ENCODE data around the gene RBM19. TPM values are rescaled to one million over a fixed set of nuclear protein-coding genes. Genes with fewer than 3 reads are reported as not detected.

Gene RBM19
- total RNA-seq, 1 donor from 2014 or later = 30.6 TPM

DNA sequence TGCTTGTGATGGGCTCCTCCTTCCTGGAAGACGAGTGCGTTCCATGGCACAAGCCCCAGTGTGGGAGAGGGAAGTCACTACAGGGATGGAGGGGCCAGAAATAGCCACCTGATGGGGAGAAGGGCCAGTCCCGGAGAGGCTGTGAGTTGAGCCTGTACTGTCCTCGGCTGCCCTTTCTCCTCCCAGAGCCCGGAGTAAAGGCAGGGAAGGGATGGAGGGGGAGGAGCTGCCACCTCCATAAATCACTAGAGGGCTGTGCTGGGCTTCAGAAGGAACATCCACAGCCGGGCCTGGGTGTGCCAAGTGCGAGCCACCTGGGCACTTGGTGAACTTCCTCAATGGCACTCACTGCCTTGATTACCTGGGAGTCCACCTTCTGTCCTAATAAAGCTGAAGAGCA is 110.1 kb downstream of the RBM19 start:
- DNase-seq (ENCODE audit: low spot score) = no peak

DNA sequence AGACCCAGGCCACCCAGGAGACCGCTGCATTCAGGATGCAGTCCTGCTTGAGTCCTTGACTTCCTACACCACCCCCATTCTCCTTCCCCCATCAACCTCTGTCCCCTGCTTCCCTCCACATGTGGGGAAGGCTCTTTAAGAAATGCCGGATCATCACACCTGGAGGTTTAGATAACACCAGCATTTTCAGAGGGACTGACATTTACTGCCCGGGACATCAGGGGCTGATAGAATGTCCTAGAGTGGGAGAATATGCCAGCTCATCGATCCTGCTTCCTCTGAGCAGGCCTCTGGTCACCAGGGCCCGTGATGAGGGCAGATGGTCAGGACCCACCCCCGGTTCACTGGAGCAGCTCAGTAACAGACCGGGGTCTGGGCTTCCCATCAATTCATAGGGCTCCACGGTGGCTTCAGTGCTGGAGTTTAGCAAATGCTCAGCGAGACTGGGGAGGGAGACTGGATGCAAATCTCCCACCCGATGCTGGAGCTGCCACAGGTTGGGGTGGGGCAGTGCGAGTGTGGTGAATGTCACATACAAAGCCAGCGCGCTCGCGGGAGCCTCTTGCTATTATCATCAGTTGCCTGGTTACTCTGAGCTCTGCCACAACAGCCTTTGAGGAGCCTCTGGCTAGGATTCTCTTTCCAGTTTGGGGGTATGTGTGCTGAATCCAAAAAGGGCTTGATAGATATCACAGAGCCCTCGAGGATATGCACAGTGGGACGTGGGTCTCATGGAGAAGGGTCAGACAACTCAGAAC is 111.6 kb downstream of the RBM19 start:
- no peak for DNase-seq (ENCODE audit: low spot score)

DNA sequence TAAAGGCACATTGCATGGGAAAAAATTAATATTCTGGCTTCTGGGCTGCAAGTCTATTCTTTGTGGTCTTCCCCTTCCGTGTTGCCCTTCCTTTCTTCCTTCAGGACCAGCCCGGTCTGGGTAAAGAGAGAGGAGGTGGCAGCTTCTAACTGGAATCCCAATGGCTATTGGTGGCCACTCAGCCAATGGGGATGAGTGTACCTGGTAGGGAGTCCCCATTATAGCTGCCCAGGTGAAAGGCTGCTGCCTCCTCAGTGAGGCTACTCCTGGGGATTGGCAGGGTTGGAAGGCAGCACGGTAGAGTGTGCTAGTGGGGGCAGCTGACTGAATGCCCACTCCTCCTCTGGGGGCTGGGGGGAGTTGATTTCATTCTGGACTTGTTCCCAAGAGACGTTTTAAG is 112.6 kb downstream of the RBM19 start:
- no peak for DNase-seq (ENCODE audit: low spot score)

DNA sequence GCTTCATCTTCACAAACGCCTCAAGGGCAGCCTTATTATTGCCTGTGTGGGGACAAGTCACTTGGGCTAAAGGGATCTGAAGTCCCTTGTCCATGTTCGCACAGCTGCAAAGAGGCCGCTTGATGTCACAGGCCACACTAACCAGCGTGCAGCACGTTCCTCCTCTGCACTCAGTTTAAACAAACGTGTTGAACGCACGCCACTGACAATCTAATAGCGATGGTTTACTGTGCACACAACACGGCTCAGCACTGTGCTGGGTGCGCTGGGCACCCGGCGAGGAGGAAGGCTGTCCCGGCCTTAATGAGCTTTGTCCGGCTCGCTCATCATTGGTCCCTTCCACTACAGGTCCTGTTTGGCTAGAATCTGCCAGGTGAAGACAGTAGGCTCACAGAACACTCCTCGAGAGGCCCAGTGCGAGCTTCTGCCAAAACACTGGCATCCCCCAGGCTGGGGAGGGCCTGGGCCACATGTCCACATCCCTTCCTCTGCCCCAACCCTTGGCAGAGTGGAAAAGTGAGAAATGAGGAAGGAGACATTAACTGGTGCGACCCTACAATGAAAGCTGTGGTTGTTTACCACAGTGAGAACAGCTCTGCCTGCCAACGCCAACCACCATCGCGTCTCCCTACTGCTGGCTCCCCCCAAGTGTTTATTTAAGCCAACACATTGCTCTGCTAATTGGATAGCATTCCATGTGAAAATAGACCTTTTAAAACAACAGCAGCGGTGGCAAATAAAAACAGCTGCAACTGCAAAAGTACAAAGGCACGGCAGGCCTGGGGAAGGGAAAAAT is 113.2 kb downstream of the RBM19 start:
- no peak for DNase-seq (ENCODE audit: low spot score)

DNA sequence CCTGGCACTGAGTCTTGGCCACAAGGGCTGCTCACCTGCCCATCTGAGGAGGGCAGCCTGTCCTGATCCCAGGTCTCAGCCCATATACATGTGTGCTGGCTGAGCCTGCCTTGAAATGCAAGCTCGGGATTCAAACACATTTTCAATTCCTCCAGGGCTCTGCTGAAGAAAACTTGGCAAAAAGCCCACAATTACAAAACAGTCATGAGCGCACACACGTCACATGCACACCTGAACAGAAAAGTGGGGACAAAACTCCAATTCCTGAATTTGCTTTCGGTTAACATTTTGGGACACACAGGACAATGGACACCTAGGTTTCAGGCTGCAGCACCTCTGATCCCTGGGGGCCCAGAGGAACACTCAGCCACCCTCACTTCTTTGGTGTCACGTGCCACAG is 113.9 kb downstream of the RBM19 start:
- no peak for DNase-seq (ENCODE audit: low spot score)

DNA sequence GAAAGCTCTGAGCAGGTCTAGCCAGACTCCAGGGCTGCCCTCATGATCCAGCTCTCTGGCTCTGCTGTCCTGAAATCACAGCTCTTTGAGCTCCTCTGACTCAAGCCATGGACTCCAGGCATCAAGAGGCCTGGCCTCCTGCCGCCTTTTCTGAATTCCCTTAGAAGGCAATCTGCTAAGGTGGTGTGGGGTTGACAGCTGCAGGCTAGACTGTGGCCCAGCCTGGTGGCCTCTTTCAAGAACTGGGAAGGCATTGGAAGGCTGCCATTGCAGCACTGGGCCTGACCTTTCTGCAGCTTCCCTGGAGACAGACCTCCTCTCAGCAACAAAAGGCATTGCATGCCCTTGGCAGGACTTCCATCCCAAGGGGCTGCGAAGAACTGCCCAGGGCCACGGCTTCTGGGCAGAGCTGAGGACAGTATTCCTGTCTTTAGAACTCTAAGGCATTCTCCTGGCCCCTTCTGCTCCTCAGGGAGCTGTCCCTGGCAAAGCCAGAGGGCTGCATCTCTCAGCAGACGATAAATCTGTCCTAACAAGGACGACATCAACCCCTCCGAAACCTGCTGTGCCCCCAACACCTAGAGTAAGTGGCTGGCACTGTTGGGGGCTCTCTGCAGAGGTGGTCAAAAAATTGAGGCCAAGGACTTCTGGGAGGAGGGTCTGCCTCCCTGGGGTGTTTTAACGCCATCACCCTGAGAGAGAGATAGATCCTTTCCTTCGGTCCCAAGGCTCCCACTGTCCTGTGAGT is 115.6 kb downstream of the RBM19 start:
- DNase-seq (ENCODE audit: low spot score) = no peak

DNA sequence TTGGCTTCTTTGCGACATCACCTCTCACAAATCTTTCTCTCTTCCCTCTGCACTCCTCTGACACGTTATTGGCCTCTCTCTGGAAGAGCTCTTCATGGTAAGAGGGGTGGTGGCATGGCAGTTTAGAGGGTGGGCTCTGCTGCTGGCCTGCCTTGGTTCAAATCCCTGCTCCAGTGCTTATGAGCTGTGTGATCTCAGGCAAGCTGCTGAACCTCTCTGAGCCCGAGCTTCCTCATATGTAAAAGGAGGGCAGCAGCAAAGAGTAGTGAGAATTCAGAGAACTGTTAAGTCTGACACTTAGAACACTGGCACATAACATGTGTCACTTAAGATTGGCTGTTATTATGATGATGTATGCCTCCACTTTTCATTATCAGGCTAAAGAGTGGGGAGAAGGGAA is 118.3 kb downstream of the RBM19 start:
- no peak for DNase-seq (ENCODE audit: low spot score)

DNA sequence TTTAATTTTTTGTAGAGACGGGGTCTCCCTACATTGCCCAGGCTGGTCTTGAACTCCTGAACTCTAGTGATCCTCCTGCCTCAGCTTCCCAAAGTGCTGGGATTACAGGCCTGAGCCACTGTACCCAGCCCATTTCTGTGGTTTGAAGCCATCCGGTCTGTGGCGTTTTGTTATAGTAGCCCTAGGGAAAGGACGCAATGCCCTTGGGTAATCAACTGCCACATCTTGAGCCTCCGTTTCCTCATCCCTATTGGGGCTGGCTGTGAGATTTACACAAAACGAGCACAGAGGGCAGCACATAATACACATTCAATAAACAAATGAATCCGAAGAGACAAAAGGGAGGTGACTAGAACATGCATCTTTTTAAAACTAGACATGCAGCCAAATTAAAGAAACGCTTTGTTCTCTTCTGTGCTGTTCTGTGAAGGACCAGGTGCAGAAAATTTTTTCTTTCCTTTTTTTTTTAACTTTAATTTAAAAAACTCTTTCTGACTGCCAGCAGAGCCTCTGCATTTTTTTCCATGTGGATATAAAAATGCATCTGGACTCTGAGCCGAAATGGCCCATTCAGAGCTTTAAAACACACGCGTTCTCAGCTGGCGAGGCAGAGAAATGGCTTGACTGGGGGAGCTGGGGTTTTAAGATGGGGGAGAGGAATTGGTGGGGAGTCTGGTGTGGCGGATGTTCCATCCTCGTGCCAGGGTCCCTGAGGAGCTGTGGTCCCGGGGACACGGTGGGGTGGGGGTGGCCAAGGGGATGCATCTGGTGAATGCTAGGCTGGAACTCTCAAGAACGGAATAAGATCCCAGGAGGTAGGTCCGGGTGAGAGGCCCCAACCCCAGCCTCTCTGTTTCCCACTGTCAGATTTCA is 119.0 kb downstream of the RBM19 start:
- no peak for DNase-seq (ENCODE audit: low spot score)

DNA sequence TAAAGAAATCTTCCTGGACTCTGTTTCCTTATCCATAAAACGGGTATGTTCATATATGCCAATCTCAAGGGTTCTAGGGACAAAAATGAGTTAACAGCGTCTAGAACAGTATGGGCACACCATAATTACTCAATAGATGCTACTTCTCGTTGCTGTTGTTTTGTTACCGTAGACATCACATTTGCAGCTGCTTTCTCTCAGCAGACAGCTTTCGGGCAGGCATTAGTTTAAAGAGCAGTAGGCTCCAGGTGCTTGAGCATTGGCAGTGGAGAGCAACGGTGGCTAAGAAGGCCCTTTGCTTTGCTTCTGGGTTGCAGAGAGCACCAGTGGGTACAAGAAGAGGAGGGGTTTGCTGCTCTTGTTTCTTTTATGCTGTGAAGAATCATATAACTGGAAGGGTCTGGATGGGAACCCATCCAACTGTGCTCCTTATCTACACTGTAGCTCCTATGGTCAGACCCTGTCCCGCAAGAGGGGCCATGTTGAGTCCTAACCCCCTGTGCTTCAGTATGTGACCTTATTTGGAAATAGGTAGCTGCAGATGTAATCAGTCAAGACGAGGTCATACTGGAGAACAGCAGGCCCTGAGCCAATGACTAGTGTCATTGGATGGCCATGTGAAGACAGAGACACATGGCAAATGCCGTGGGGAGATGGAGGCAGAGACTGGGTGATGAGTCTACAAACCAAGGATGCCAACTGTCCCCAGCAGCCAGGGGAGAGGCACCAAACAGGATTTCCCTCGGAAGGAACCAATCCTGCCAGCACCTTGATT is 120.0 kb downstream of the RBM19 start:
- no peak for DNase-seq (ENCODE audit: low spot score)

DNA sequence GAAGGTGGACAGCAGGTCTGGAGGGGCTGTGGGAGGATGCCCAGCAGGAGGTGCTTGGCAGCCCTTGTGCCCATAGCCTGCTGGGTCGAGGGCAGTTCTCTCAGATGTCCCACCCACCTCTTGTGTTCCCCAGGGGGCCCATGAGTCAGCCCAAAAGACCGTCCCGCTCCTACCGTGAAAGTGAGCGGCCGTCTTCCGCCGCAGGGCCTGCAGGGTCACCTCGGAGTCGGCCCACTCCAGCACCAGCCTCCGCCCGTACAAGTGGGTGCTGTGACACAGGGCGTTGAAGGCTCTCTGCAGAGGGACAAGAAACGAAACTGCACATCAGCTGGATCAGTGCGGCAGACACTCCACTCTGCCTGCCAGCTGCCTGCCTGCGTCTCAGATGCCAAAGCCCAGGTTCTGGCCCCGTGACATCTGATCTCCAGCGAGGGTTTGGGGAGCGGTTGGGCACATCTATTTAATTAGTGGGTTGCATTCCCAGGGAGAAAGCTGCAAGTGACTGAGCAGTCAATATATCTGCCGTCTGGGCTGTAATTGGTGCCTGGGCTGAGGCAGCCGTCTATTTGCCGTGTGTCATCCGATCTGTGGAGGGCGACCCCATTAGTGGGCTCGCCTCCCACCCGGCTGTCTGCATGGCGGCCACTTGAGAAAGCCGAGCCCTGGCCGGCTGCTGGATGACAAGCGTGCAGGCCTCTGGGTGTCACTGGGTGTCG is 121.5 kb downstream of the RBM19 start:
- DNase-seq (ENCODE audit: low spot score) = no peak

DNA sequence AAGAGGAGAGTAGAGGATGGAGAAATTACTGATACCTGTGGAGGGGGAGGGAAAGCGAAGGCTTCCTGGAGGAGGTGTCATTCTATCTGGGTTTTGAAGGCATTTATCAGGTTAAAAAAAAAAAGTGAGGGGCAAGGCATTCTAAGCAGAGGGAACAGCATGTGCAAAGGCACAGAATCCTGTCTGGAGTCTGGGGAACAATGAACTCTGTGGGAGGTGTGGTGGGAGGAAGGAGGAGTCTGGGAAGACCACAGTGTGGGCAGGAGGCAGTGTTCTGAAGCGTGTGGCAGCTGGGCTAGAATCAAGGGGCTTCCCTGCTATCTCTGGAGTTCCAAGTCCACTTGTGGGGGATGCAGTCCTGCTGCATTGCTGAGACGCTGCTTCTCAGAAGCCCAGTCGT is 123.4 kb downstream of the RBM19 start:
- no peak for DNase-seq (ENCODE audit: low spot score)

DNA sequence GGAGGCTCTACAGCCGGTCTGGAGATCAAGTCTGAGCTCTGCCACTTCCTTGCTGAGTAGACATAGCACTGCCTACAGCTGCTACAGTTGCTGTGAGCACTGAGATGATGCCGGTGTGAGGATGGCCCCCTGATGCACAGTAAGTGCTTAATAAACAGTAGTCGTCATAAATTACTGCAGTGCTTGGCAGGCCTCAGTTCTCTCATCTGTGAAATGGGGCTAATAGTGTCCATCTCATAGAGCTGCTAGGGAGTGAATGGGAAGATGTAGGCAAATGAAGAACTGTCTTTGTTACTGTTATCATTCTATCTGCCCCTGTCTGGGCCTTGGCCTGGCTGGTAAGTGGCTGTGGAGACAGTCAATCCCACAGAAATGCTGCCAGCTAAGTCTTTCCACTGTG is 124.3 kb downstream of the RBM19 start:
- DNase-seq (ENCODE audit: low spot score) = no peak

DNA sequence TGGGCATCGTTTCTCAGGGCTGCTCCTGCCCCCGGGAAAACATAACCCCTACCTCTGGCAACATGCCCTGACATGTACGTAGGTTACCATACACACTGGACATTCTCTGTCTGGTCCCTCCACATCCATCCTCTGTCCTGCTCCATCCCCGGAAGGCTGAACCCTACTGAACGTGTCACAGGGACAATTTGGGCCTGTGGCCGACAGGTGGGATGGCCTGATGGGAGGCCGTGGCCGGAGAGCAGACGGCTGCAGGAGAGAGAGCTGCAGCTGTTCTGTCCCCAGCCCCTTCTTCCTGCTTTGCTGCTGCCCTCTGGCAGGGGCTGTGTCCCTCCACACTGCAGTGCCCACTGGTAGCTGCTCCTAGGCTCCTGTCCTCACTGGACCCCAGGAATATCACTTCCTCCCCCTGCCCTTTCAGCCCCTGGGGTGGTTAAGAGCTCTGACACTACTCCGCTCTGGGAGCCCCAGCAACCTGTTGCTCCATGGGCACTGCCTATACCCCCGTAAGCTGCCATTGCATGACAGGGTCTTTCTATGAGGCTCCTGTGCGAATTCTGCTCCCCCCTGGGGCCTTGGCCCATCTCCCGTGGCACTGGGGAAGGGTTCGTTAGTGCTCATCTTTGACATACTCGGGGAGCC is 125.6 kb downstream of the RBM19 start:
- DNase-seq (ENCODE audit: low spot score) = no peak

DNA sequence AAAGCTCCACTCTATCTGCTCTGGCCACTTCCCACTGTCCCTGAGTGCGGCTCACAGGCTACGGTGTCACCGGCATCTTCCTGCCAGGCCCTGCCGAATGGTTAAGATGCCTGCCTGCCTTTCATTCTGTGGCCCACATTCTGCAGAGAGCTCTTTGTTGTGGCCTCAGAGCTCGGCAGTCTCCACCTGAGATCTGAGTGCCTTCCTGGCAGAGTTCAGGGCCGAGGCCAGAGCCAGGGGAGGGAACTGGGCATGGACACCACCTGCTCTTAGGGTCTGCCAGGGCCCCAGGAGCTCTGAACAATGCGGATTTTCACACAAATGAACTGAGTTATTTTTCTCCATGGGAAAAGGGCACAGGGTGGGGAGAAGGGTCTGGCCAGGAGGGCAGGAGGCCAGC is 127.2 kb downstream of the RBM19 start:
- DNase-seq (ENCODE audit: low spot score) = no peak

DNA sequence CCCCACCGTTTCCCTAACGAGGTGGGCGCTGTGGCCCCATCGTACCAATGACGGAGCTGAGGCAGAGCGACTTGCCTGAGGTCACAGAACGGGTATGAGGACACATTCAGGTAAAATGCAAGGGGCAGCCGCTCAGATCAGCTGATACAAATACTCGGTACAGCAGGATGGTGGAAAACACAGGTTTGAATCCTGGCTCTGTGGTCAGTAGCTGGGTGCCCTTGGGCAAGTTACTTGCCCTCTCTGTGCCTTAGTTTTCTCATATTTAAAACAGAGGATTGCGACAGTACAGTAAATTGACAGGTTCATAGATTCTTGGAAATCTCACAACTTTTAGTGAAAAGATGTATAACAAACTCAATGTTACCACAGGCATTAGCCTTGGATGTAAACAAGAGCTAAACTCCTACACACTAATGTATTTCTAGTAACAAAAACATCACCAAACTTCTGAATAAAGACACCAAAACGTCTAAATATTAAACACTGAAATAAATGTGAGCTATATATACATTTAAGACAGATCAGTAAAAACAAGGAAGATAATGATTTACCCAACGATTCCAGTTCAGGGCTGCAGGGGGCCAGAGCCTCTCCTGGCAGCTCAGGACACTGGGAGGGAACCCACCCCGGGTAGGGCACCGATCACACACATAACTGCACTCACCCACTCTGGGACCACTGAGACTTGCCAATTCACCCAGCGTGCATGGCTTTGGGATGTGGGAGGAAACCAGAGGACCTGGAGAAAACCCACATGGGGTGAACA is 128.4 kb downstream of the RBM19 start:
- DNase-seq (ENCODE audit: low spot score) = no peak

DNA sequence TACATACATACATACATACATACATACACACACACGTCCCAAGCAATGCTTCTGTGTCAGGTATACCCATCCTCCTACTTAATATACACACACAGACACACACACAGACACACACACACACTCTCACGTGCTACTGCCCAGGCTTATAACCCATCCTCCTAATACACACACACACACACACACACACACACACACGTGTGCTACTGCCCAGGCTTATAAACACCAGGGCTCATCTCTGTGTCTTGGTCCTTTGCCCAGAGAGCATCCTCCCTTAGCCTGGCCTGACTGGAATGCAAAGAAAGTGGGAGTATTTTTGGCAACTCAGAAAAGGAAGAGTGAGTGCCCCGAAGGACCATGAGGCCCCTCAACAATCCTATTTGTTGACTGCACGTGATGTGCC is 129.0 kb downstream of the RBM19 start:
- no peak for DNase-seq (ENCODE audit: low spot score)

DNA sequence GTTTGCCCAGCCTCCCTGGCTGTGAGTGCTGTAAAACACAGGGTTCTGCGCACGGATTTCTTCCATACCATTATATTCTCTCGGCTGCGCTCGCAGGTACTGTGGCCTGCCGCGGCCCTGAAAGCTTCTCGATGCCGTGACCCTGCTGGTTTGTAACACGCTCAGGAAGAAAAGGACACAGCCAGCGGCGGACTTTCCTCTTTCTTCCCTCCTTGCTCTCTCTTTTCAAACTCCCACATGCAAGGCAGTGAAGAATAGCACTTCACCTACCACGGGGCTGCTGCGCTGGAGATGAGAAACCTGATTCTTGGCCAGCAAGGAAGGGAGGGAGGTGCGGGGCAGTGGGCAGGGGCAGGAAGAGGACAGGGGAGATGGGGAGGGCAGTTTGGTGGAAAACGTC is 130.2 kb downstream of the RBM19 start:
- DNase-seq (ENCODE audit: low spot score) = no peak

DNA sequence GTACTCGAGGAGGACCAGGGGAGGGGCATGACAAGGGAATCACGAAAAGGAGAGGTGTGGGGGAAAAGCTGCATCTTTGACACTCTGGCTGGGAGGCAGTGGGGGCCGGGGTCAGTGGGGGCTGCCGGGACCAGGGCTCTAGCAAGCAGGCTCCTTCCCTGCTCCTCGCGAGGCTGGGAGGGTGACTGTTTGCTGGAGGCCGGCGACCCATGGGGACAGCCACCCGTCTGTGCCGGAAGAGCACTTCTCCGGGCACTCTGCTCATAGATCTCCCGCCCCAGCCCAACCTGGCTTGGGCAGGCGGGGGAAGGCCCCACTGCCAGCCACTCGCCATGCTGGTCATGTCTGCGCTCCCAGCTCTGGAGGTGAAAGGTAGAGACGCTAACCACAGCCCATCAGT is 130.7 kb downstream of the RBM19 start:
- DNase-seq (ENCODE audit: low spot score) = no peak

DNA sequence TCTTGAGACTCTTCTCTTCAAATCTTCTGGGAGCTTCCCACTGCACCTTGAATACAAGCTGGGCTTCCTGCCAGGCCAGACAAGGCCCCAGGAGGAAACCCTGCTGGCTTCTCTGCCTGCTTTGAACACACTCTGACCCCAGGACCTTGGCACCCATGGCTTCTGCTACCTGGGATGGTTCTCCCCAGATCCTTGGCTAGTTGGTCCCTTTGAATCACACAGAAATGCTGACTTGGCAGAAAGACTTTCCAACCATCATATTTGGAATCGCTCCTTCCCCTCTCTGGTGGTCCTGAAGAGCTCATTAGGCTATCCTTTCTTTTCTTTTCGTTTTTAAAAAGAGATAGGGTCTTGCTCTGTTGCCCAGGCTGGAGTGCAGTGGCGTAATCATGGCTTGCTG is 132.7 kb downstream of the RBM19 start:
- DNase-seq (ENCODE audit: low spot score) = no peak
